CD1c-positive myeloid dendritic cell (primary cell): ENCODE data around the gene ATP2C2.
A peak's percentile ranks its signal among the peaks of the same experiment; 100 is the strongest.
"Not testable (repeated sequence)": the region's sequence is repeated elsewhere in the genome, so short reads cannot be mapped to it uniquely, and the experiment has no call there.

Experiments
- DNase-seq: peaks from one replicate; pipeline ENCODE4 v3.0.0-alpha.2; 2016; ENCODE audit errors: extremely low spot score

Gene ATP2C2

GRCh38 chr16:84396537-84397008 is 28.2 kb downstream of the ATP2C2 start:
- peak; percentile 6 for DNase-seq

- peak; percentile 8 for DNase-seq
Observed at GRCh38 chr16:84397090-84397489, 28.8 kb downstream of the ATP2C2 start.

- no peak for DNase-seq
Observed at GRCh38 chr16:84398701-84399100, 30.4 kb downstream of the ATP2C2 start.

DNA sequence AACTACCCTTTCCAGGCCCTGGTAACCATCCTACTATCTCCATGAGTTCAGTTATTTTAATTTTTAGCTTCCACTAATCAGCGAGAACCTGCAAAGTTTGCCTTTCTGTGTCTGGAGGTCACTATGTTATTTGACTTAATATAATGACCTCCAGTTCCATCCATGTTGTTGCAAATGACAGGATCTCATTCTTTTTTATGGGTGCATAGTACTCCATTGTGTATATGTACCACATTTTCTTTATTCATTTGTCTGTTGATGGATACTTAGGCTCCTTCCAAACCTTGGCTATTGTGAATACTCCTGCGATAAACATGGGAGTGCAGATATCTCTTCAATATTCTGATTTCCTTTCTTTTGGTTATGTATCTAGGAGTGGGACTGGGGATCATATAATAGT is 31.6 kb downstream of the ATP2C2 start:
- not testable (repeated sequence) for DNase-seq

DNA sequence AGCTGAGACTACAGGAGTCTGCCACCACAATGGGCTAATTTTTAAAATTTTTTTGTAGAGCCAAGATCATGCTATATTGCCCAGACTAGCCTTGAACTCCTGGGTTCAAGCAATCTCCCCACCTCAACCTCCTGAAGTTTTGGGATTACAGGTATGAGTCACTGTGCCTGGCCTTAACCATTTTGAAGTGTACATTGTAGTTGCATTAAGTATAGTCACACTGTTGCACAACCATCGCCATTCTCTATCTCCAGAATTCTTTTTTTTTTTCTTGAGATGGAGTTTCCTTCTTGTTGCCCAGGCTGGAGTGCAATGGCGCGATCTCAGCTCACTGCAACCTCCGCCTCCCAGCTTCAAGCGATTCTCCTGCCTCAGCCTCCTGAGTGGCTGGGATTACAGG is 35.1 kb downstream of the ATP2C2 start:
- not testable (repeated sequence) for DNase-seq

GRCh38 chr16:84404324-84404723 is 36.0 kb downstream of the ATP2C2 start:
- DNase-seq: no peak

DNA sequence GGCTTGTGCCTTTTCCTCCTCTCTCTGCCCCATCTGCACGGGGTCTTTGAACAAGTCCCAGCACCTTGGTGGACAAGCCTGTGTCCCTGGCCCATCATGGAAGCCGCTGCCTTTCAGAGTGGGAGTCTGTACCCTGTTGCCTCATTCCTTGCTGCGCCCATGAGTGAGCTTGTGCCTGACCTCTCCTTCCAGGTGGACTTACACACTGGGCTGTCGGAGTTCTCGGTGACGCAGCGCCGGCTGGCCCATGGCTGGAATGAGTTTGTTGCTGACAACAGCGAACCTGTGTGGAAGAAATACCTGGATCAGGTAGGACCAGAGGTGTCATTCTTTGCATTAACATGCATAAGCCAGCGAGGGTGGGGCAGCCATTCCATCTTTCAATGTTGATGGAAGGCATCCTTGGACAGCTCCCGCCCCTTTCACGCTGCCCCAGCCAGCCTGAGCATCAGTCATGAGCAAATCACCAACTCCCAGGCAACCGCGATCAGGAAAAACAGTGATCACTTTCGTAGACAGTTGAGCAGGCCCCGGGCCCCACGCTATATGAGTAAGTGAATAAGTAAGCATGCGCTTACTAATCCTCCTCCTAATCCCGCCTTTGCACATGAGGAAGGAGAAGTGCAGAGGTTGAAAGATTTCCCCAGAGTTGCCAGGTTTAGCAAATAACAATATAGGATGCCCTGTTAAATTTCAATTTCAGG is 36.8 kb downstream of the ATP2C2 start:
- DNase-seq: no peak

DNA sequence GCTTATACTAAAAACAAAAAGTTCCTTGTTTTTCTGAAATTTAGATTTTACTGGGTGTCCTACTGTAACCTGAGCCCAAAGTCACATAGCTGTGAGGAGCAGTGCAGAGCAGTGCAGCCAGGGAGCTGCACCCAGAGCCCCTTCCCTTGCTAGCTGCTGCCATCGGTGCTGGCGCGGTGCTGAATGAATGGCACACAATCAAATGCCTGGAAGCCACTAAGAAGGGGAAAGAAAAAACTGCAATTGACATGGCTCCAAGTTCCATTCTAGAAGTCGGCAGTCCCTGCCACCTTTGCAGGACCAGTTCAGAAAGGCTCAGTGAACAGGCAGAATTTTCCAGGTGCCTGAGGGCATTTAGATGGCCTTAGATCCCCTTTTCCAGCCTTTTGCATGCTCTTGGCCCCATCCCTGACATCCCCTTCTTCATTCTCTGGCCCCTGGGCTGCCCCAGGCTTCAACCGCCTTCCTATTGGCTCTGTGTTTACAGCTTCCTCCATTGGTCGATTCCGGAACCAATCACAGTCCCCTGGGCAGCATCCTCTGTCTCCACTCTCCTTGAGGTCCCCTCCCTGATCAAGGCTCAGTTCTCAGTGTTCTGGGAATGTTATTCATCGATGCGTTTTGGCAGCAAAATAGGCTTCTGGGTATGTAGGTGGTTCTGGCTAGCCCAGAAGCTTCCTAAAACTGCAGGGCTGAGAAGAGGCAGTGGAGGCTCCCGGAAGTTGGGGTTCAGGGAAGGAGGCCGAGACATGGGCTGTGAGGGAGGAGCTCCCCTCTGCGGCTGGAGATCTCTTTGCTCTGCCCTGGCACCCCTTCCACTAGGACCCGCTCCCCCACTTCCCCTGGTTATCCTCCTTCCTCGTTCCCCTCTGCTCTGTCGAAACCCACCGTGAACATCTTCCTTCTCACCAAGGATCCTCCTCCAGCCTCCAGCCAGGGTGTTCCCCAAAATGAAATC is 37.9 kb downstream of the ATP2C2 start:
- no peak for DNase-seq

GRCh38 chr16:84407588-84408313 is 39.4 kb downstream of the ATP2C2 start:
- no peak for DNase-seq

- DNase-seq: no peak
Observed at GRCh38 chr16:84408314-84408690, 40.0 kb downstream of the ATP2C2 start.

- DNase-seq: no peak
Observed at GRCh38 chr16:84408856-84409255, 40.5 kb downstream of the ATP2C2 start.

DNA sequence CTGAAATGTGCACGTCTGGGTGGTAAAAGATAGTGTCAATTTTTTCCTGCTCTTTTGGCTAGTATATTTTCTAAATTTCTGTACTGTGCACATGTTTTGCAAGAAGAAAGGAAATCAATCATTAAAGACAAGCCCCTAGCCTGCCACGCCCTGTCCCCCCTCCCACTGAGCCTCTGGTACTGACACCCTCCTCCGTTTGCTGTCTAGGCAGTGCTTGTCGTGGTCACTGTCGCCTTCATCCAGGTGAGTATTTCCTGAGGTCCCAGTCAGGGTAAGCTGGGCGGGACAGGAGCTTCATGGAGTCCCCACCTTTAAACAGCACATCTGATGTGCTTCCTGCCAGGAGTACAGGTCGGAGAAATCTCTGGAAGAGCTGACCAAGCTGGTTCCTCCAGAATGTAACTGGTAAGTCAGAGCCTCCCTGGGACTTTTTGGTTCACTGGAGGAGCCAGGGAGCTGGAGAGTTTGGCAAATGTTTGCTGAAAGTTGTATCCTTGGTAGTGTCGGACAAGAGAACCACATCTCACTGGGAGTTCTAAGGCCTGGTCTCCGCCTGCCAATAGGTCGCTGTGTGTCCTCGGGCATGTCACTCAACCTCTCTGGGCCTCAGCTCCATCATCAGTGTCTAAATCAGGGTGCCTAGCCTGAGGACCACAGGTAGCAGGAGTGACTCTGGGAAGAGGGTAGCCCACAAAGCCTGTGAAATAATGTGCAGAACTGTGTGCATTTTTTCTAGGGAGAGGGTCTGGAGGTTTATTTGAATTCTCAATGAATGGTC is 42.2 kb downstream of the ATP2C2 start:
- no peak for DNase-seq

DNA sequence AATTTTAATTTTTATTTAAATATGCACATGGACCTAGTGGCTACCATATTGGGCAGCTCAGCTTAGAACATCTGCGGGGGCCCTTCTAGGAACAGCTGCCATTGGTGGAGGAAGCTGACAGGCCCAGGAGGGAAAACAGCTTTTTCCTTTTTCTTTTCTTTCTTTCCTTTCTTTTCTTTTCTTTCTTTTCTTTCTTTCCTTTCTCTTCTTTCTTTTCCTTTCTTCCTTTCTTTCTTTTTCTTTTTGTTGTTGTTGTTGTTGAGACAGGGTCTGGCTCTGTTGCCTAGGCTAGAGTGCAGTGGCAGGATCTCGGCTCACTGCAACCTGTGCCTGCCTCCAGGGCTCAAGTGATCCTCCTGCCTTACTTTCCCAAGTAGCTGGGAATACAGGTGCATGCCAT is 43.4 kb downstream of the ATP2C2 start:
- no peak for DNase-seq

GRCh38 chr16:84412262-84412661 is 43.9 kb downstream of the ATP2C2 start:
- DNase-seq: no peak

DNA sequence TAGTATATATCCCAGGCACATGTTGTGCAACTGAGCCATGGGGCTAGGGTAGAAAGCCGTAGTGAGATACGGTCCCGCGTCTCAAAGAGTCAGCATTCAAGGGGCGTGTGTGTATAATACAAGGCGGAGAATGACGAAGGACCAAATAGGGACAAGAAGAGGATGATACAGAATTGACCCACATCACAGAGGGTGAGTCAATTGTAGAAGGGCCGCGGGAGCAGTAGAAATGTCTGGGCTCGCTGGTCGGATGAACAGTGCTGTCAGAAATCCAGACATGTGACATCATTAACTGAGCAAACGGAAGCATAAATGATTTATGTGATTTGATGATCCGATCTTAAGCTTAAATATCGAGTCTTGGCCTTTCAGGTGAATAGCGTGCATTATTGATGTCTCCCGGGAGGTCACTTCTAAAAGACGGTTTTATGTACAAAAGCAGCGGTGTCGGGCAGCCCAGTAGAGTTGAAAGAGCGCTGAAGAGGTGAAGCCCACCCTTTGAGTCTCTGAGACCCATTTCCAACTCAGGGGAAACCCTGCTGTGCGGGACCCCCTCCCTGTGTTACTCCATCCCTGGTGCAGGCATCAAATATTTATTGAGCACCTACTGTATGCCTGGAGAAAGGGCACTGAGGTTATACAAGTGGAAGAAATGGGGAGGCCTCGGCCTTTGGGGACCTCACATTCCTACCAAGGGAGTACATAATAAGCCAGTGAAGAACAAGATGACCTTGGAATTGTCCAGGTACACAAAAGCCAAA is 45.1 kb downstream of the ATP2C2 start:
- DNase-seq: no peak

GRCh38 chr16:84414789-84415326 is 46.5 kb downstream of the ATP2C2 start:
- DNase-seq: no peak

DNA sequence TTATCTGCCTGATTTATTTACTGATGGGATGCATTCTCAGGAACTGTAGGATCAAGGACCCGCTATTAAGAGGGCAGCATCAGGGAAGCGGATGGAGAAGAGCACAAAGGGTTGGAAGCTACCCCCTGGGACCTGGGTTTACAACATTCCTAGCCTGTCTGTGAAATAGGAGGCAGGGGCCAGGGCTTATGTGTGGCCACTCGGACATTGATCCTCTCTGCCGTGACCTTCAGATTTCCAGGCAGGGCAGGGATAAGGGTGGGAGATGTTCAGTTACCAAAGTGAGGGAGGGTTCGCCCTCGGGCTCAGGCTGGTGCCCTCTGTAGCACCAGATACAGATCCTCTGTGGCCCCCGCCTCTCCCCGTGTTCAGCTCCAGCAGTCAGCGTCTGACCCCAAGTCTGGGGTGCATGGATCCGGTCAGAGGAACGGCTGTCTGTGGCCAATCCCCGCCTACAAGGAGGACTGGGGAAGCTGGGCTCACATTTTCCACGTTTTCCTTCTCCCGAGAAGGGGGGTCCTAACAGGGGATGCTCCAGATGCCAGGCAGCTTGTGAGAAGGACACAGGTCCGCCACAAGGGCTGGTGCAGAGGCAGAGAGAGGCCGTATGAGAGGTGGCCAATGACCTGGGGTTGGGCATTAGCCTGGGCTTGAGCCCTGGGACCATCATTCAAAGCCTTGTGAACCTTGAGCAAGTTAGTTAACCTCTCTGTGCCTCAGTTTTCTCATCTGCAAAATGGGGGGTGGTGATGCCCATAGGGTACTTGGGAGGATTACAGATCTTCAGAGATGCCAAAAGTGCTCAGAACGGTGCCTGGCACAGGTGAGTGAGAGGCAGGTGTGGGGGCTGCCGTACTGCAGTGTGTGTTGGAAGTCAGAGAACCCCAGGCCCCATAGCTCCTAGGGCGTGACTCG is 48.3 kb downstream of the ATP2C2 start:
- DNase-seq: no peak

- DNase-seq: no peak
Observed at GRCh38 chr16:84418056-84418849, 49.9 kb downstream of the ATP2C2 start.
